Measurements from ENCODE around the gene SPEN. TPM values are rescaled to one million over a fixed set of nuclear protein-coding genes. Genes with fewer than 3 reads are reported as not detected.

Gene SPEN
- total and polyA plus RNA-seq, 2 experiments from 2014 or later = 14.9 to 43.6 TPM

- H3K36me3 Mint-ChIP-seq (ENCODE audit: low read depth) = no peaks in the 10 kb centered on the region
- peak overlapping the region; percentile 34 for H3K4me3 Mint-ChIP-seq
- ATAC-seq (no peak), DNase-seq (ENCODE audit: low spot score) (peak; percentile 56)
- H3K79me2 ChIP-seq (replicated peaks; ENCODE audit: insufficient read depth) = peaks cover 84% of the 10 kb centered on the region
- H3K36me3 ChIP-seq (ENCODE audit: insufficient read depth) = no peaks in the 10 kb centered on the region
- H3K27ac Mint-ChIP-seq = peak overlapping the region; percentile 26
- peak overlapping the region; percentile 17 for H3K4me3 ChIP-seq
- H3K27me3 ChIP-seq (ENCODE audit: insufficient read depth) = peaks cover 6% of the 10 kb centered on the region
- H3F3A ChIP-seq (replicated peaks; ENCODE audit: low read depth) = peaks cover 14% of the 10 kb centered on the region; the same call in 1 of the 2 replicates
- H3K9me2 ChIP-seq (ENCODE audit: insufficient read depth) = no peaks in the 10 kb centered on the region
- no peak overlapping the region for H2AFZ ChIP-seq
- no peaks in the 10 kb centered on the region; the same call in 1 of the 3 replicates for H3K9me3 Mint-ChIP-seq
- TF ChIP-seq ETS1 (IDR thresholded peaks at IDR 0.05) (no peak), STAT1 (IDR thresholded peaks at IDR 0.05; ENCODE audit: unreplicated experiment) (no peak), CREB1 (CRISPR knock-in tag; IDR thresholded peaks at IDR 0.05; ENCODE audit: low read depth) (no peak), ZNF462 (CRISPR knock-in tag; IDR thresholded peaks at IDR 0.05) (no peak), NANOG (IDR thresholded peaks at IDR 0.05; ENCODE audit: borderline replicate concordance) (no peak), EZH2 (IDR thresholded peaks at IDR 0.05; ENCODE audit: low read depth, unreplicated experiment) (no peak), CTCF (conservative IDR thresholded peaks at IDR 0.05; ENCODE audit: low read depth in 2 of 2) (no peak), REST (IDR thresholded peaks at IDR 0.05; ENCODE audit: unreplicated experiment) (no peak), ZNF114 (CRISPR knock-in tag; IDR thresholded peaks at IDR 0.05) (no peak), ZNF331 (CRISPR knock-in tag; IDR thresholded peaks at IDR 0.05; ENCODE audit: low read depth) (no peak), JUNB (IDR thresholded peaks at IDR 0.05; ENCODE audit: unreplicated experiment) (no peak), POLR2AphosphoS5 (IDR thresholded peaks at IDR 0.05; ENCODE audit: low read depth) (no peak), EZH2phosphoT487 (IDR thresholded peaks at IDR 0.05; ENCODE audit: unreplicated experiment) (no peak)
- H3K4me1 ChIP-seq (ENCODE audit: insufficient read depth) = peaks cover 20% of the 10 kb centered on the region
- peaks cover 21% of the 10 kb centered on the region for H3K4me1 Mint-ChIP-seq
- H3K4me2 ChIP-seq = peak overlapping the region; percentile 92
- H3K27ac ChIP-seq (ENCODE audit: low read depth) = no peak overlapping the region
- H3K27me3 Mint-ChIP-seq (ENCODE audit: insufficient read depth, low read depth, poor library complexity) = peaks cover 6% of the 10 kb centered on the region
- no peaks in the 10 kb centered on the region for H4K20me1 ChIP-seq (replicated peaks; ENCODE audit: insufficient read depth)
Observed at GRCh38 chr1:15851210-15852035, 3.9 kb downstream of the SPEN start.

Data from GM23338 (cell line).